Pancreas (tissue), 10 donors: Measurements from ENCODE around the gene CDKAL1. TPM values are rescaled to one million over a fixed set of nuclear protein-coding genes. Genes with fewer than 3 reads are reported as not detected.
A peak's percentile ranks its signal among the peaks of the same experiment; 100 is the strongest.

Source experiments
- ATAC-seq, 4 donors: fragments of 200-7000 bp; cut with Tn5 transposase; one replicate each; pipeline versions ENCODE4 v1.8.0 to v1.9.1; 2020; ENCODE audit warnings: mild to moderate bottlenecking in 4 of 4, moderate library complexity in 4 of 4
- DNase-seq, 6 donors: peaks; one replicate each; pipeline ENCODE4 v3.0.0-alpha.2; 2020
- FAIRE-seq: peaks from 2 replicates; lab custom pipeline; 2012; peaks lifted over from hg19 to GRCh38; lab: Jason Lieb, UNC
- H3K27ac ChIP-seq, 4 donors: fragments of 200-600 bp; sonication (generic); 1 replicate in 3 of 4; 2 replicates in 1 of 4; pipeline versions ENCODE4 v1.5.0 to v1.8.0; 2020
- H3K27me3 ChIP-seq, 4 donors: fragments of 200-600 bp; one replicate each; pipeline ENCODE4 v1.8.0; 2021
- H3K36me3 ChIP-seq, 3 donors: fragments of 200-600 bp; sonication (generic) in 1 of 3; one replicate each; pipeline versions ENCODE4 v1.5.0 to v1.8.0; 2020 to 2021
- H3K4me1 ChIP-seq, 3 donors: fragments of 200-600 bp; one replicate each; pipeline ENCODE4 v1.8.0; 2021
- H3K4me3 ChIP-seq, 4 donors: fragments of 200-600 bp; sonication (generic) in 2 of 4; one replicate each; pipeline versions ENCODE4 v1.5.0 to v1.8.0; 2020 to 2021
- H3K9me3 ChIP-seq, 4 donors: fragments of 200-600 bp; one replicate each; pipeline ENCODE4 v1.8.0; 2021
- WGBS, 2 donors: extraction: QIAGEN DNeasy Blood & Tissue Kit; methylation state at CpG; one replicate each; pipeline ENCODE4 v1.1.7; 2013; 5-methylcytosine and 5-hydroxymethylcytosine counted together
- intact Hi-C, 3 donors: fragments of 100-400 bp; cut with DNase I; formaldehyde crosslinking; loops; one replicate each; pipeline versions ENCODE4 v1.11.1 to v1.14.2; 2022
- polyA plus RNA-seq, 2 donors: library from polyadenylated mRNA; stranded (reverse); fragments of 200-250 nt; gene quantifications; one replicate each; pipeline ENCODE4 v1.2.3, GENCODE V29; 2013
- total RNA-seq, 6 donors: library from RNA; stranded (reverse); fragmentation: NEBNext Ultra II Directional in 4 of 6; extraction: Animal tissue kit (Norgen Biotek cat#: 25700) in 4 of 6; gene quantifications; one replicate each; pipeline versions ENCODE4 v1.2.1 to v1.2.4, GENCODE V29; 2021 to 2023
- TF ChIP-seq, protein P1 (sequence below), 4 donors: fragments of 200-600 bp; sonication (generic) in 3 of 4; IDR thresholded peaks; one replicate each; pipeline versions ENCODE4 v1.5.0 to v1.8.0; 2021; ENCODE audit warnings: antibody characterized with exemption in 4 of 4
- donor health status: healthy with polysubstance abuse.
- donor health status: DM: no; HTN: no; CAD: no; lungs with moderate emphysema.
- donor health status: DM: no; HTN: no; CAD: no.
- donor health status: control.
- donor health status: control.
- donor health status: Bipolar disorder and iron deficiency.
- donor health status: DM: yes; HTN: yes; CAD: no.
- donor health status: DM: no; HTN: no; CAD: no.
- donor health status: DM: no; HTN: no; CAD: no.
- donor health status: DM: yes; HTN: yes; CAD: no.

The CDKAL1 gene
- total and polyA plus RNA-seq, 8 donors = 3.3 to 11.7 (median 8.2) TPM

GRCh38 chr6:20696676-20697075 lies 162.4 kb downstream of the CDKAL1 start:
- Histone ChIP-seq H3K27me3 (no peaks in the 10 kb centered on the region), H3K36me3 (no peaks in the 10 kb centered on the region), H3K9me3 (no peaks in the 10 kb centered on the region), H3K27ac (no peak overlapping the region), H3K4me3 (no peak overlapping the region), H3K4me1 (peaks cover 12 to 22% (median 14%) of the 10 kb centered on the region in 3 donors)
- 92 to 95% methylated on average over 3 of the region's 3 CpGs for WGBS, 2 donors
- intact Hi-C loops = no loop called here
- DNase-seq (no peak), ATAC-seq (no peak), FAIRE-seq (no peak)
- TF ChIP-seq, protein P1, sequence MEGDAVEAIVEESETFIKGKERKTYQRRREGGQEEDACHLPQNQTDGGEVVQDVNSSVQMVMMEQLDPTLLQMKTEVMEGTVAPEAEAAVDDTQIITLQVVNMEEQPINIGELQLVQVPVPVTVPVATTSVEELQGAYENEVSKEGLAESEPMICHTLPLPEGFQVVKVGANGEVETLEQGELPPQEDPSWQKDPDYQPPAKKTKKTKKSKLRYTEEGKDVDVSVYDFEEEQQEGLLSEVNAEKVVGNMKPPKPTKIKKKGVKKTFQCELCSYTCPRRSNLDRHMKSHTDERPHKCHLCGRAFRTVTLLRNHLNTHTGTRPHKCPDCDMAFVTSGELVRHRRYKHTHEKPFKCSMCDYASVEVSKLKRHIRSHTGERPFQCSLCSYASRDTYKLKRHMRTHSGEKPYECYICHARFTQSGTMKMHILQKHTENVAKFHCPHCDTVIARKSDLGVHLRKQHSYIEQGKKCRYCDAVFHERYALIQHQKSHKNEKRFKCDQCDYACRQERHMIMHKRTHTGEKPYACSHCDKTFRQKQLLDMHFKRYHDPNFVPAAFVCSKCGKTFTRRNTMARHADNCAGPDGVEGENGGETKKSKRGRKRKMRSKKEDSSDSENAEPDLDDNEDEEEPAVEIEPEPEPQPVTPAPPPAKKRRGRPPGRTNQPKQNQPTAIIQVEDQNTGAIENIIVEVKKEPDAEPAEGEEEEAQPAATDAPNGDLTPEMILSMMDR (IDR thresholded peaks at IDR 0.05) = no peak

DNA sequence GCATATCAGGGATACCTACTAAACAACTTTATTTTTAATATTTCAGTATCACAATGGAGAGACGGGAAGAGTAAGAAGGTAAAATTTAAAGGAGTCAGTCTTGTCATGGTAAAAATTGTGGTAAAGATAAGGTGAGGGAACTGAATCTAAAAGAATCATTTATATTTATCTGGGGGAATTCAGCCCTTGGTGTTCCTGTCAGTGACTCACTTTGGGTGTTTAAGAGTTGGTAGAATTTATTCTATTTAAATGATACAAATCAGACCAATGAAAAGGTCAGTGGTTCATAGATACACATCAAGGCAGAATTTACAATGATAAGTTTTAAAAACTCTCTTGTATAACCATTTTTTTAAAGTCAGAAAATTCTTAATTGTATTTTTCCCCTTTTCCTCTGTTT lies 164.4 kb downstream of the CDKAL1 start:
- TF ChIP-seq, protein P1 (IDR thresholded peaks at IDR 0.05) = no peak
- Histone ChIP-seq H3K4me3 (no peak overlapping the region), H3K36me3 (no peaks in the 10 kb centered on the region), H3K27me3 (no peaks in the 10 kb centered on the region), H3K27ac (no peak overlapping the region), H3K9me3 (no peaks in the 10 kb centered on the region), H3K4me1 (peaks cover 6 to 14% (median 12%) of the 10 kb centered on the region in 3 donors)
- intact Hi-C loops = no loop called here
- no peak for DNase-seq
- no peak for FAIRE-seq
- ATAC-seq = no peak
- WGBS, 2 donors = 87 to 96% methylated on average over 1 of the region's 1 CpG

DNA sequence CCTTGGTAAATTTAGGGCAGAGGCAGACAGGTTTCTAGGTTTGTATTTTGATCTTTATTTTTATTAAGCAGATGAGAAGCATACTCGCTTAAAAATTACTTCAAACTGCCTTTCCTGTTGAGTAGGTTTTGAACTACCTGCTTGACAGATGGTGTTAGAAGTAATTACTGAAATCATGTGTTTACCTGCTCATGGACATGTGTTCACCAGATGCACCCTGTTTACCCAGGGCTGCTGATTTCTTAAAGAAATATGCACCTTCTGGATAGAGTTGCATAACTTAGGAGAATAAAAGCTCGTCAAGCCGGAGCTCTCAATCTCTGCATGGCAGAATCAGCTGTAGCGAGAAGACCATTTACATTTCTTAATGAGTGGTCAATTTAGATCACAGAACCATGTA lies 165.1 kb downstream of the CDKAL1 start:
- TF ChIP-seq, protein P1 (IDR thresholded peaks at IDR 0.05) = no peak
- H3K27me3 ChIP-seq = no peaks in the 10 kb centered on the region
- intact Hi-C loops = no loop called here
- H3K9me3 ChIP-seq = no peaks in the 10 kb centered on the region
- H3K4me3 ChIP-seq = no peak overlapping the region
- DNase-seq (peak in 3 of 6 donors; percentile 33 to 40 (median 36)), ATAC-seq (peak; percentile 84 to 95 (median 90)), FAIRE-seq (no peak)
- H3K27ac ChIP-seq = peak overlapping the region in 2 of 4 donors; percentile 19 to 36
- peaks cover 6 to 15% (median 14%) of the 10 kb centered on the region in 3 donors for H3K4me1 ChIP-seq
- no peaks in the 10 kb centered on the region for H3K36me3 ChIP-seq
- 18 to 22% methylated on average over 4 of the region's 4 CpGs for WGBS, 2 donors

DNA sequence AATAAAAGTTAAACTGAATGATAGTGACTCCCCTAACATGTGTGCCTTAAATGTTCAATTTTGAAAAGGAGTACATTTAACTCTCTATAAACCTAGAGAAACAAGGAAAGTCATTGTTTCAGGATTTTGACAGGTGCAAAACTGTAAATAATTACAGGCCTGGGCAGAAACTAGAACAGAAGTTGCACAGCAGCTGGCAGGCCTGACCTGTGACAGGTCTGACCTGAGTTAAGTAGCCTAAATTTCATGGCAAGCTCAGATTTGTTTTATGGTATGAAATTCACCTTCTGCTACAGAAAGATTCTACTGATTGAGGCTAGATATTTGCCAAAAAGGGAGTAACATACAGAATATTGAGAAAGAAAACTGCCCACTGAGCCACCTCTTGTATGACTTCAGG lies 166.1 kb downstream of the CDKAL1 start:
- Histone ChIP-seq H3K9me3 (no peaks in the 10 kb centered on the region), H3K36me3 (no peaks in the 10 kb centered on the region), H3K27me3 (no peaks in the 10 kb centered on the region), H3K4me1 (peaks cover 6 to 22% (median 19%) of the 10 kb centered on the region in 3 donors), H3K27ac (no peak overlapping the region), H3K4me3 (no peak overlapping the region)
- intact Hi-C loops = no loop called here
- ATAC-seq (peak in 3 of 4 donors; percentile 27 to 42 (median 29)), FAIRE-seq (no peak), DNase-seq (no peak)
- TF ChIP-seq, protein P1 (IDR thresholded peaks at IDR 0.05) = no peak

- DNase-seq (no peak), ATAC-seq (no peak), FAIRE-seq (no peak)
- TF ChIP-seq, protein P1 (IDR thresholded peaks at IDR 0.05) = no peak
- H3K36me3 ChIP-seq = no peaks in the 10 kb centered on the region
- H3K4me3 ChIP-seq = no peak overlapping the region
- H3K4me1 ChIP-seq = peaks cover 6 to 33% (median 29%) of the 10 kb centered on the region in 3 donors
- intact Hi-C loops = no loop called here
- H3K9me3 ChIP-seq = no peaks in the 10 kb centered on the region
- H3K27ac ChIP-seq = no peak overlapping the region
- 98 to 99% methylated on average over 13 of the region's 13 CpGs for WGBS, 2 donors
- H3K27me3 ChIP-seq = no peaks in the 10 kb centered on the region
Observed at GRCh38 chr6:20702366-20702765, 168.1 kb downstream of the CDKAL1 start.
